Calu3 (cell line): ENCODE results near the gene GPR75. TPM values are rescaled to one million over a fixed set of nuclear protein-coding genes. Genes with fewer than 3 reads are reported as not detected.

Experiments
- BruUV-seq: library from RNA; stranded (reverse); fragments of 400-500 nt; replicated peaks from 2 replicates; lab custom pipeline; 2021; lab: Mats Ljungman, UMichigan
- CTCF ChIA-PET: fragments of 300-600 bp; sonication (Branson Sonifier 250); formaldehyde crosslinking; loops from one replicate; lab custom pipeline; 2022; ENCODE audit warnings: antibody characterized with exemption; lab: Charles Lee
- DNase-seq: peaks from one replicate; pipeline ENCODE4 v3.0.0; 2022
- H3K27ac Mint-ChIP-seq: one replicate; pipeline ENCODE4 v1.8.0; 2022; ENCODE audit warnings: mixed read lengths; ENCODE audit not compliant: unreplicated experiment
- H3K27me3 Mint-ChIP-seq: one replicate; pipeline ENCODE4 v1.8.0; 2022; ENCODE audit warnings: mixed read lengths; ENCODE audit not compliant: unreplicated experiment
- H3K36me3 Mint-ChIP-seq: one replicate; pipeline ENCODE4 v1.8.0; 2022; ENCODE audit warnings: mild to moderate bottlenecking, moderate library complexity, mixed read lengths; ENCODE audit not compliant: insufficient read depth, unreplicated experiment
- H3K4me1 Mint-ChIP-seq: one replicate; pipeline ENCODE4 v1.8.0; 2022; ENCODE audit warnings: mild to moderate bottlenecking, low read depth, mixed read lengths; ENCODE audit not compliant: unreplicated experiment
- H3K4me3 Mint-ChIP-seq: one replicate; pipeline ENCODE4 v1.8.0; 2022; ENCODE audit warnings: mild to moderate bottlenecking, low read depth, moderate library complexity, mixed read lengths; ENCODE audit not compliant: unreplicated experiment
- H3K9me3 Mint-ChIP-seq: one replicate; pipeline ENCODE4 v1.8.0; 2022; ENCODE audit warnings: low read depth, mixed read lengths; ENCODE audit not compliant: unreplicated experiment
- intact Hi-C: fragments of 100-400 bp; cut with micrococcal nuclease; formaldehyde crosslinking; loops from one replicate; pipeline ENCODE4 v1.10.0; 2022; ENCODE audit not compliant: unreplicated experiment
- microRNA-seq: library from miRNA; unstranded; fragments of <30 nt; microRNA quantifications from one replicate; pipeline ENCODE4 v1.2.0, GENCODE V29; 2022
- total RNA-seq: library from RNA; stranded (reverse); gene quantifications from 2 replicates; pipeline ENCODE4 v1.2.3, GENCODE V29; 2022
- TF ChIP-seq, protein P1 (sequence below): fragments of 200-600 bp; IDR thresholded peaks from one replicate; pipeline ENCODE4 v1.8.0; 2022; ENCODE audit warnings: antibody characterized with exemption; ENCODE audit not compliant: unreplicated experiment

Gene GPR75
- total RNA-seq, 1 experiment from 2014 or later: 7.5 TPM

DNA sequence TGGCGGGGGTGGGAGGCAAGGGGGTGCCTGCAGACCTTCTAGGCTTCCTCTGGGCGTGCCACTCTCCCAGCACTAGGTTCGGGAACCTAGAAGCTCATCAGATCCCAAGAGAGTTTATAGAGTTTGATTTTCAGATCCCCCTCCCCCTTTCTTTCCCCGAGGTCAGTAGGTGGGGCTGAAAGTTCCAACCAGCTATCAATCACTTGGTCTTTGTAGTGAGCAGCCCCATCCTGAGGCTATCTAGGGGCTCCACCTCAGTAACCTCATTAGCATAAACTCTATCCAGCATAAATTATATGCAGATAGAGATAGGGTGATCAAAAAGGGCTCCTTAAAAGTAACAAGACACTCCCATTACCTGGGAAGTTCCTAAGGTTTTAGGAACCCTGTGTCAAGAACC is 40.1 kb downstream of the GPR75 start:
- no peaks in the 10 kb centered on the region for H3K4me1 Mint-ChIP-seq

DNA sequence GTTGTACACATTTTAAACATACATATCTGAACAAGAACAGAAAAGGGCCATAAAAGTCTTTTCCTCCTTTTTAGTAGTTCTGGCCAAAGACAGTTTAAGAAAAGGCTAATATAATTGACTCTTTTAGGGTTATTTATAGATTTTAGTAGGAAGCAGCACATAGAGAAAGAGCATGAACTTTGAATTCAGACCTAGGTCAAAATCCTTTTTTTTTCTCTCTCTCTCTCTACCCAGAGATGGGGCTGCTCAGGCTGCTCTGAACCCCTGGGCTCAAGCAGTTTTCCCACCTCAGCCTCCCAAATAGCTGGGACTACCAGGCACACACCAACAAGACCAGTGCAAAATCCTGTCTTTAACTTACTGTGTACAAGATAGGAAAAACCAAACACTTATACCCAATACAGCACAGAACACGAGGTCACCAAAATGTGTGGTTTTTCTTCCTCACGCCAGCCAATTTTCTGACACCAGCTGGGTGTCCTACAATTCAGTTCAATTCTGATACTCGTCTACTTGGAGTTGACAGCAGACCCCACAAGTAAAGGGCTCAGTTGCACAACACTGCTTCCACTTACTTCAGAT is 40.8 kb downstream of the GPR75 start:
- no peak overlapping the region for H3K4me3 Mint-ChIP-seq
- DNase-seq: no peak
- CTCF ChIA-PET: interaction anchor here (0.6 kb wide), 1 partner anchor 53 kb away, joined by 4 read pairs; no protein-coding TSS in a partner anchor
- intact Hi-C loops: no loop called here
- no peak overlapping the region for H3K27ac Mint-ChIP-seq
- no peaks in the 10 kb centered on the region for H3K4me1 Mint-ChIP-seq
- TF ChIP-seq, protein P1, sequence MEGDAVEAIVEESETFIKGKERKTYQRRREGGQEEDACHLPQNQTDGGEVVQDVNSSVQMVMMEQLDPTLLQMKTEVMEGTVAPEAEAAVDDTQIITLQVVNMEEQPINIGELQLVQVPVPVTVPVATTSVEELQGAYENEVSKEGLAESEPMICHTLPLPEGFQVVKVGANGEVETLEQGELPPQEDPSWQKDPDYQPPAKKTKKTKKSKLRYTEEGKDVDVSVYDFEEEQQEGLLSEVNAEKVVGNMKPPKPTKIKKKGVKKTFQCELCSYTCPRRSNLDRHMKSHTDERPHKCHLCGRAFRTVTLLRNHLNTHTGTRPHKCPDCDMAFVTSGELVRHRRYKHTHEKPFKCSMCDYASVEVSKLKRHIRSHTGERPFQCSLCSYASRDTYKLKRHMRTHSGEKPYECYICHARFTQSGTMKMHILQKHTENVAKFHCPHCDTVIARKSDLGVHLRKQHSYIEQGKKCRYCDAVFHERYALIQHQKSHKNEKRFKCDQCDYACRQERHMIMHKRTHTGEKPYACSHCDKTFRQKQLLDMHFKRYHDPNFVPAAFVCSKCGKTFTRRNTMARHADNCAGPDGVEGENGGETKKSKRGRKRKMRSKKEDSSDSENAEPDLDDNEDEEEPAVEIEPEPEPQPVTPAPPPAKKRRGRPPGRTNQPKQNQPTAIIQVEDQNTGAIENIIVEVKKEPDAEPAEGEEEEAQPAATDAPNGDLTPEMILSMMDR: no peak
- H3K9me3 Mint-ChIP-seq: no peaks in the 10 kb centered on the region
- BruUV-seq: no TSS peak
- H3K36me3 Mint-ChIP-seq: peaks cover 20% of the 10 kb centered on the region
- no peaks in the 10 kb centered on the region for H3K27me3 Mint-ChIP-seq

More for the DNA sequence above, 40.1 kb downstream of the GPR75 start:
- intact Hi-C loops: no loop called here
- CTCF ChIA-PET: interaction anchor here (0.6 to 0.7 kb wide), 2 partner anchors 52 to 342 kb away, joined by 4 read pairs; no protein-coding TSS in a partner anchor
- no peaks in the 10 kb centered on the region for H3K9me3 Mint-ChIP-seq
- no peak for DNase-seq
- H3K4me3 Mint-ChIP-seq: no peak overlapping the region
- peaks cover 20% of the 10 kb centered on the region for H3K36me3 Mint-ChIP-seq
- TF ChIP-seq, protein P1: no peak
- BruUV-seq: no TSS peak
- H3K27me3 Mint-ChIP-seq: no peaks in the 10 kb centered on the region
- no peak overlapping the region for H3K27ac Mint-ChIP-seq

DNA sequence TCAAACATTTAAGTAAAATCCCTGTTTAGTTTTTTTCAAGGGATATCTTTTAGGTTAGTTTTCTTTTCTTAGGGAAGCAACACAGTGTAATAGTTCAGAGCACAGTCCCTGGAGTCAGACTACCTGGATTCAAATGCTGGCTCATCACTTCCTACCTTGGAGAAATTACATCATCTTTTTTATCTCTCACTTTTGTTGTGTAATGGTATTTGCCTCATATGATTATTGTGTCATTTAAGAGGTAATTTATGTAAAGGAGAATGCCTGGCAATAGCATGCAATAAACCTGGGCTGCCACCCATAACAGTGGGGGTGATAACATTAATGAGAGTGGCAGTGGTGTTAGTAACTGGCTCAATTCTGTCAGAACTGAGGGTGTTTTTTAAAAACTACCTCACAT is 46.6 kb downstream of the GPR75 start:
- intact Hi-C loops: no loop called here
- no TSS peak for BruUV-seq
- H3K9me3 Mint-ChIP-seq: no peaks in the 10 kb centered on the region
- H3K27ac Mint-ChIP-seq: no peak overlapping the region
- no peak for DNase-seq
- H3K4me3 Mint-ChIP-seq: no peak overlapping the region
- CTCF ChIA-PET: interaction anchor here (0.6 kb wide), 1 partner anchor 302 kb away, joined by 3 read pairs; the partner anchor contains the start of gene ACYP2
- no peaks in the 10 kb centered on the region for H3K27me3 Mint-ChIP-seq
- TF ChIP-seq, protein P1: no peak
- no peaks in the 10 kb centered on the region for H3K4me1 Mint-ChIP-seq
- peaks cover 26% of the 10 kb centered on the region for H3K36me3 Mint-ChIP-seq

DNA sequence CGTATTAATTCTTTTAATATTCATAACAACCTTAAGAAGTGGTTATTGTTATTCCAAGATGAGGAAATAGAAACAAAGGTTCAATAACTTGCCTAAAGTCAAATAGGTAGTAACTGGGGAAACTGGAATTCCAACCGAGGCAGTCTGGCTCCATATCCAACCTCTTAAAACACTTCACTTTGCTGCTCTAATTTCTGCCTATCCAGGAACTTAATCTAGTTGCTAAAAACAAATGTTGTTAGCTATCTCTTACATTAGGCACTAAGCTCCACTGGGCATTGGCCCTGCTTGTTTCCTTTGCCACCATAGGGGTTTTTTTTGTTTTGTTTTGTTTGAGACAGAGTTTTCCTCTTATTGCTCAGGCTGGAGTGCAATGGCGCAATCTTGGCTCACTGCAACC is 48.2 kb downstream of the GPR75 start:
- H3K9me3 Mint-ChIP-seq: no peaks in the 10 kb centered on the region
- peaks cover 20% of the 10 kb centered on the region for H3K36me3 Mint-ChIP-seq

More for the DNA sequence above, 48.2 kb downstream of the GPR75 start:
- Mint-ChIP-seq H3K4me3 (no peak overlapping the region), H3K27me3 (no peaks in the 10 kb centered on the region), H3K4me1 (no peaks in the 10 kb centered on the region), H3K27ac (no peak overlapping the region)
- intact Hi-C loops: no loop called here
- TF ChIP-seq, protein P1: no peak
- CTCF ChIA-PET: no interaction called here
- no TSS peak for BruUV-seq
- DNase-seq: no peak

Small RNA genes lying within 50 kb of the gene (microRNA-seq; reads per million reads assigned to microRNA genes)
- gene MIR3682: not detected

Other genes with a start within 250 kb of the GPR75 start
- 7.4 and 8.8 TPM in 2 replicates for gene CHAC2, start 92.2 kb downstream of the GPR75 start, total RNA-seq
- gene ASB3, start 73.0 kb downstream of the GPR75 start, total RNA-seq: 14.2 and 15.8 TPM in 2 replicates
- 49.0 and 51.9 TPM in 2 replicates for gene ERLEC1, start 72.9 kb downstream of the GPR75 start, total RNA-seq
- gene PSME4, start 111.0 kb upstream of the GPR75 start, total RNA-seq: 53.7 and 58.4 TPM in 2 replicates